Measurements from ENCODE around the gene SOCS2.

- peak; percentile 12 for TF ChIP-seq POLR2AphosphoS5 (IDR thresholded peaks at IDR 0.05)
- no peak for TF ChIP-seq CTCF (IDR thresholded peaks at IDR 0.05)
- no peak for TF ChIP-seq POLR2A (IDR thresholded peaks at IDR 0.05)
Observed at GRCh38 chr12:93622485-93622884, 50.0 kb downstream of the SOCS2 start.
